ENCODE measurements around the gene AGER.

DNA sequence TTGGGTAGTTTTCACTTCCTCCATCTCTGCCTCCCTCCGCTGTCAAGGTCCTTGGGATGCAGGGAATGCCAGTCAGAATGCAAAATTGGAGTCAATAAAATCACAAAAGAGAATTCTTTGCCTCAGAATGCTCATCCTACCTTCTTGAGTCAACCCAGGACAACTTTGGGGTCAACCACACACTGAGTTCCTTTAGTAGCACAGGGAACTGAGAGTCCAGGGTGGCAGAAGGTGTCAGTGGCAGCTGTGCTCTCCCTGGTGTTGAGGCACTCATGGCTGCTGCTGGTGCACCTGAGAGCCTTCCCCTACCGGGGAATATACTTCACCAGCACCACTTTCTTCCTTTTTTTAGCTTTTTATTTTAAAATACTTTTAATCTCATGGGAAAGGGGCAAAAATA is 40.6 kb upstream of the AGER start:
- TF ChIP-seq, protein P1, sequence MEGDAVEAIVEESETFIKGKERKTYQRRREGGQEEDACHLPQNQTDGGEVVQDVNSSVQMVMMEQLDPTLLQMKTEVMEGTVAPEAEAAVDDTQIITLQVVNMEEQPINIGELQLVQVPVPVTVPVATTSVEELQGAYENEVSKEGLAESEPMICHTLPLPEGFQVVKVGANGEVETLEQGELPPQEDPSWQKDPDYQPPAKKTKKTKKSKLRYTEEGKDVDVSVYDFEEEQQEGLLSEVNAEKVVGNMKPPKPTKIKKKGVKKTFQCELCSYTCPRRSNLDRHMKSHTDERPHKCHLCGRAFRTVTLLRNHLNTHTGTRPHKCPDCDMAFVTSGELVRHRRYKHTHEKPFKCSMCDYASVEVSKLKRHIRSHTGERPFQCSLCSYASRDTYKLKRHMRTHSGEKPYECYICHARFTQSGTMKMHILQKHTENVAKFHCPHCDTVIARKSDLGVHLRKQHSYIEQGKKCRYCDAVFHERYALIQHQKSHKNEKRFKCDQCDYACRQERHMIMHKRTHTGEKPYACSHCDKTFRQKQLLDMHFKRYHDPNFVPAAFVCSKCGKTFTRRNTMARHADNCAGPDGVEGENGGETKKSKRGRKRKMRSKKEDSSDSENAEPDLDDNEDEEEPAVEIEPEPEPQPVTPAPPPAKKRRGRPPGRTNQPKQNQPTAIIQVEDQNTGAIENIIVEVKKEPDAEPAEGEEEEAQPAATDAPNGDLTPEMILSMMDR (IDR thresholded peaks at IDR 0.05; ENCODE audit: extremely low read depth in 1 of 2, insufficient read depth in 1 of 2, low read depth in 1 of 2, low read length in 2 of 2): no peak
- TF ChIP-seq POLR2A (IDR thresholded peaks at IDR 0.05; ENCODE audit: low read depth, low read length): no peak
- TF ChIP-seq EZH2 (IDR thresholded peaks at IDR 0.05; ENCODE audit: borderline replicate concordance, low read depth, low read length, severe bottlenecking): no peak
- TF ChIP-seq, protein P2, sequence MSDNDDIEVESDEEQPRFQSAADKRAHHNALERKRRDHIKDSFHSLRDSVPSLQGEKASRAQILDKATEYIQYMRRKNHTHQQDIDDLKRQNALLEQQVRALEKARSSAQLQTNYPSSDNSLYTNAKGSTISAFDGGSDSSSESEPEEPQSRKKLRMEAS (IDR thresholded peaks at IDR 0.05; ENCODE audit: insufficient read depth, insufficient read length): no peak
- no peak for TF ChIP-seq GATA2 (IDR thresholded peaks at IDR 0.05; ENCODE audit: insufficient read depth, insufficient read length, low read depth, low read length)
- TF ChIP-seq MYC (IDR thresholded peaks at IDR 0.05; ENCODE audit: low read depth, low read length): no peak
- TF ChIP-seq POLR2AphosphoS5 (IDR thresholded peaks at IDR 0.05; ENCODE audit: insufficient read depth, low read depth, low read length): no peak
- no peak for TF ChIP-seq JUN (IDR thresholded peaks at IDR 0.05; ENCODE audit: borderline replicate concordance, insufficient read depth, insufficient read length, low read depth)

All from endothelial cell of umbilical vein (primary cell).